ENCODE results near the gene CENPO. TPM values are rescaled to one million over a fixed set of nuclear protein-coding genes. Genes with fewer than 3 reads are reported as not detected.

The CENPO gene
- total RNA-seq, 1 experiment from 2014 or later, result 14.9 TPM

GRCh38 chr2:24766609-24767008, 26.6 kb upstream of the CENPO start:
- H3K9me3 Mint-ChIP-seq (ENCODE audit: unreplicated experiment), result no peaks in the 10 kb centered on the region
- H3K36me3 Mint-ChIP-seq (ENCODE audit: insufficient read depth, unreplicated experiment), result peaks cover 34% of the 10 kb centered on the region
- no TSS peak for BruUV-seq (replicated peaks)
- H3K27ac Mint-ChIP-seq (ENCODE audit: low read depth, unreplicated experiment), result no peak overlapping the region
- intact Hi-C loops (cut with micrococcal nuclease), result no loop called here
- DNase-seq (ENCODE audit: unreplicated experiment), result no peak
- no peaks in the 10 kb centered on the region for H3K27me3 Mint-ChIP-seq (ENCODE audit: insufficient read depth, unreplicated experiment)
- POLR2A ChIA-PET, result no interaction called here
- CTCF ChIA-PET, result no interaction called here
- H3K4me1 Mint-ChIP-seq (ENCODE audit: insufficient read depth, unreplicated experiment), result no peaks in the 10 kb centered on the region
- TF ChIP-seq, protein P1, sequence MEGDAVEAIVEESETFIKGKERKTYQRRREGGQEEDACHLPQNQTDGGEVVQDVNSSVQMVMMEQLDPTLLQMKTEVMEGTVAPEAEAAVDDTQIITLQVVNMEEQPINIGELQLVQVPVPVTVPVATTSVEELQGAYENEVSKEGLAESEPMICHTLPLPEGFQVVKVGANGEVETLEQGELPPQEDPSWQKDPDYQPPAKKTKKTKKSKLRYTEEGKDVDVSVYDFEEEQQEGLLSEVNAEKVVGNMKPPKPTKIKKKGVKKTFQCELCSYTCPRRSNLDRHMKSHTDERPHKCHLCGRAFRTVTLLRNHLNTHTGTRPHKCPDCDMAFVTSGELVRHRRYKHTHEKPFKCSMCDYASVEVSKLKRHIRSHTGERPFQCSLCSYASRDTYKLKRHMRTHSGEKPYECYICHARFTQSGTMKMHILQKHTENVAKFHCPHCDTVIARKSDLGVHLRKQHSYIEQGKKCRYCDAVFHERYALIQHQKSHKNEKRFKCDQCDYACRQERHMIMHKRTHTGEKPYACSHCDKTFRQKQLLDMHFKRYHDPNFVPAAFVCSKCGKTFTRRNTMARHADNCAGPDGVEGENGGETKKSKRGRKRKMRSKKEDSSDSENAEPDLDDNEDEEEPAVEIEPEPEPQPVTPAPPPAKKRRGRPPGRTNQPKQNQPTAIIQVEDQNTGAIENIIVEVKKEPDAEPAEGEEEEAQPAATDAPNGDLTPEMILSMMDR (IDR thresholded peaks at IDR 0.05; ENCODE audit: unreplicated experiment), result no peak
- H3K4me3 Mint-ChIP-seq (ENCODE audit: unreplicated experiment), result no peak overlapping the region

DNA sequence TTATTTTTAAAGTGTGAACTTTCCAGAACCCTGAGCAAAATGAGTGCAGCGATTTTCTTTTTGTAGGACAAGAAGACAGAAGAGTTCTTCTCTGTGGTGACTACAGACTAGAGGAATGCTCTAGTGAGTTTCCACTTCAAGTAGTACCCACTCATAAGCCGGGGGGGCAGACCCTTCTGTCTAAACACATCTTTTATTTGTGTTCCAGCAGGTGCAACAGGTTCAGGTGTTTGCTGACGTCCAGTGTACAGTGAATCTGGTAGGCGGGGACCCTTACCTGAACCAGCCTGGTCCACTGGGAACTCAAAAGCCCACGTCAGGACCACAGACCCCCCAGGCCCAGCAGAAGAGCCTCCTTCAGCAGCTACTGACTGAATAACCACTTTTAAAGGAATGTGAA, 25.2 kb upstream of the CENPO start:
- POLR2A ChIA-PET, result no interaction called here
- TF ChIP-seq, protein P1 (IDR thresholded peaks at IDR 0.05; ENCODE audit: unreplicated experiment), result no peak
- Mint-ChIP-seq H3K36me3 (ENCODE audit: insufficient read depth, unreplicated experiment) (peaks cover 34% of the 10 kb centered on the region), H3K9me3 (ENCODE audit: unreplicated experiment) (no peaks in the 10 kb centered on the region), H3K27ac (ENCODE audit: low read depth, unreplicated experiment) (no peak overlapping the region), H3K4me1 (ENCODE audit: insufficient read depth, unreplicated experiment) (no peaks in the 10 kb centered on the region), H3K27me3 (ENCODE audit: insufficient read depth, unreplicated experiment) (no peaks in the 10 kb centered on the region), H3K4me3 (ENCODE audit: unreplicated experiment) (no peak overlapping the region)
- intact Hi-C loops (cut with micrococcal nuclease), result no loop called here
- CTCF ChIA-PET, result interaction anchor here (0.6 to 0.9 kb wide), 2 partner anchors 9 to 16 kb away, joined by 3 to 4 read pairs; no protein-coding TSS in a partner anchor
- DNase-seq (ENCODE audit: unreplicated experiment), result no peak
- BruUV-seq (replicated peaks), result no TSS peak

- TF ChIP-seq, protein P1 (IDR thresholded peaks at IDR 0.05; ENCODE audit: unreplicated experiment), result no peak
- Mint-ChIP-seq H3K9me3 (ENCODE audit: unreplicated experiment) (no peaks in the 10 kb centered on the region), H3K4me3 (ENCODE audit: unreplicated experiment) (no peak overlapping the region), H3K4me1 (ENCODE audit: insufficient read depth, unreplicated experiment) (no peaks in the 10 kb centered on the region), H3K36me3 (ENCODE audit: insufficient read depth, unreplicated experiment) (peaks cover 34% of the 10 kb centered on the region), H3K27me3 (ENCODE audit: insufficient read depth, unreplicated experiment) (no peaks in the 10 kb centered on the region), H3K27ac (ENCODE audit: low read depth, unreplicated experiment) (no peak overlapping the region)
- DNase-seq (ENCODE audit: unreplicated experiment), result no peak
- CTCF ChIA-PET, result interaction anchor here (0.6 to 0.9 kb wide), 2 partner anchors 10 to 16 kb away, joined by 3 to 4 read pairs; no protein-coding TSS in a partner anchor
- intact Hi-C loops (cut with micrococcal nuclease), result no loop called here
- no TSS peak for BruUV-seq (replicated peaks)
- POLR2A ChIA-PET, result no interaction called here
Measured at GRCh38 chr2:24768601-24769000, 24.6 kb upstream of the CENPO start.

DNA sequence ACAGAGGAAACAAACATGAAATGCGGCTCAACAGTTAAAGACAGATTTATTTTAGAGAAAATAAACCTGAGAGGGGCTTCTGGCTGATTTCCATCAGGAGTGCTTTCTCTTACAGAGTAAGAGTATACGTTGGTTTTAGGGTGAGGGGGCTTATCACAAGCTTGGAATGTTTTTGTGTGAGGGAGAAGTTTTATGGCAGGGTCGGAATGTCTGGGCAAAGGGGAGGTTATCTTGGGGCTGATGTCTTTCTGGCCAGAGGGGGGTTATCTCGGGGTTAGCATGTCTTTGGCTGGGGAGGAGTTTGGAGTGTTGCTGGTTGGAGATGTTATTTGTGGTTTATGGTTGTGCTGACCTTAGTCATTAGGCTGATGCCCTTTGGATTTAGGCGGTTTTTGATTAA, 22.2 kb upstream of the CENPO start:
- no TSS peak for BruUV-seq (replicated peaks)
- H3K27ac Mint-ChIP-seq (ENCODE audit: low read depth, unreplicated experiment), result no peak overlapping the region

More for the DNA sequence above, 22.2 kb upstream of the CENPO start:
- ChIA-PET CTCF (no interaction called here), POLR2A (no interaction called here)
- Mint-ChIP-seq H3K4me3 (ENCODE audit: unreplicated experiment) (no peak overlapping the region), H3K36me3 (ENCODE audit: insufficient read depth, unreplicated experiment) (peaks cover 22% of the 10 kb centered on the region), H3K27me3 (ENCODE audit: insufficient read depth, unreplicated experiment) (no peaks in the 10 kb centered on the region), H3K4me1 (ENCODE audit: insufficient read depth, unreplicated experiment) (no peaks in the 10 kb centered on the region), H3K9me3 (ENCODE audit: unreplicated experiment) (no peaks in the 10 kb centered on the region)
- TF ChIP-seq, protein P1 (IDR thresholded peaks at IDR 0.05; ENCODE audit: unreplicated experiment), result no peak
- intact Hi-C loops (cut with micrococcal nuclease), result no loop called here
- DNase-seq (ENCODE audit: unreplicated experiment), result no peak

Data from MCF 10A (cell line).